Measurements from ENCODE around the gene RHD. TPM values are rescaled to one million over a fixed set of nuclear protein-coding genes. Genes with fewer than 3 reads are reported as not detected.

Gene RHD
- total RNA-seq, 1 donor from 2014 or later = 0.38 TPM

- TF ChIP-seq, protein P1, sequence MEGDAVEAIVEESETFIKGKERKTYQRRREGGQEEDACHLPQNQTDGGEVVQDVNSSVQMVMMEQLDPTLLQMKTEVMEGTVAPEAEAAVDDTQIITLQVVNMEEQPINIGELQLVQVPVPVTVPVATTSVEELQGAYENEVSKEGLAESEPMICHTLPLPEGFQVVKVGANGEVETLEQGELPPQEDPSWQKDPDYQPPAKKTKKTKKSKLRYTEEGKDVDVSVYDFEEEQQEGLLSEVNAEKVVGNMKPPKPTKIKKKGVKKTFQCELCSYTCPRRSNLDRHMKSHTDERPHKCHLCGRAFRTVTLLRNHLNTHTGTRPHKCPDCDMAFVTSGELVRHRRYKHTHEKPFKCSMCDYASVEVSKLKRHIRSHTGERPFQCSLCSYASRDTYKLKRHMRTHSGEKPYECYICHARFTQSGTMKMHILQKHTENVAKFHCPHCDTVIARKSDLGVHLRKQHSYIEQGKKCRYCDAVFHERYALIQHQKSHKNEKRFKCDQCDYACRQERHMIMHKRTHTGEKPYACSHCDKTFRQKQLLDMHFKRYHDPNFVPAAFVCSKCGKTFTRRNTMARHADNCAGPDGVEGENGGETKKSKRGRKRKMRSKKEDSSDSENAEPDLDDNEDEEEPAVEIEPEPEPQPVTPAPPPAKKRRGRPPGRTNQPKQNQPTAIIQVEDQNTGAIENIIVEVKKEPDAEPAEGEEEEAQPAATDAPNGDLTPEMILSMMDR (IDR thresholded peaks at IDR 0.05; ENCODE audit: unreplicated experiment) = no peak
- peak overlapping the region; percentile 93 for H3K27ac Mint-ChIP-seq (ENCODE audit: unreplicated experiment)
- peaks cover 6% of the 10 kb centered on the region for H3K27me3 Mint-ChIP-seq (ENCODE audit: unreplicated experiment)
- peaks cover 31% of the 10 kb centered on the region for H3K4me1 Mint-ChIP-seq (ENCODE audit: unreplicated experiment)
- H3K4me3 Mint-ChIP-seq (ENCODE audit: unreplicated experiment) = peak overlapping the region; percentile 99
- H3K36me3 Mint-ChIP-seq (ENCODE audit: low read depth, unreplicated experiment) = peaks cover 40% of the 10 kb centered on the region
- DNase-seq (ENCODE audit: low spot score) = no peak
- no peaks in the 10 kb centered on the region for H3K9me3 Mint-ChIP-seq (ENCODE audit: unreplicated experiment)
Observed at GRCh38 chr1:25245809-25246599, 26.3 kb upstream of the RHD start.

GRCh38 chr1:25246600-25247023 is 25.7 kb upstream of the RHD start:
- Mint-ChIP-seq H3K4me1 (ENCODE audit: unreplicated experiment) (peaks cover 31% of the 10 kb centered on the region), H3K36me3 (ENCODE audit: low read depth, unreplicated experiment) (peaks cover 40% of the 10 kb centered on the region), H3K4me3 (ENCODE audit: unreplicated experiment) (peak overlapping the region; percentile 99), H3K27ac (ENCODE audit: unreplicated experiment) (peak overlapping the region; percentile 93), H3K9me3 (ENCODE audit: unreplicated experiment) (no peaks in the 10 kb centered on the region), H3K27me3 (ENCODE audit: unreplicated experiment) (peaks cover 6% of the 10 kb centered on the region)
- TF ChIP-seq, protein P1 (IDR thresholded peaks at IDR 0.05; ENCODE audit: unreplicated experiment) = no peak
- no peak for DNase-seq (ENCODE audit: low spot score)

DNA sequence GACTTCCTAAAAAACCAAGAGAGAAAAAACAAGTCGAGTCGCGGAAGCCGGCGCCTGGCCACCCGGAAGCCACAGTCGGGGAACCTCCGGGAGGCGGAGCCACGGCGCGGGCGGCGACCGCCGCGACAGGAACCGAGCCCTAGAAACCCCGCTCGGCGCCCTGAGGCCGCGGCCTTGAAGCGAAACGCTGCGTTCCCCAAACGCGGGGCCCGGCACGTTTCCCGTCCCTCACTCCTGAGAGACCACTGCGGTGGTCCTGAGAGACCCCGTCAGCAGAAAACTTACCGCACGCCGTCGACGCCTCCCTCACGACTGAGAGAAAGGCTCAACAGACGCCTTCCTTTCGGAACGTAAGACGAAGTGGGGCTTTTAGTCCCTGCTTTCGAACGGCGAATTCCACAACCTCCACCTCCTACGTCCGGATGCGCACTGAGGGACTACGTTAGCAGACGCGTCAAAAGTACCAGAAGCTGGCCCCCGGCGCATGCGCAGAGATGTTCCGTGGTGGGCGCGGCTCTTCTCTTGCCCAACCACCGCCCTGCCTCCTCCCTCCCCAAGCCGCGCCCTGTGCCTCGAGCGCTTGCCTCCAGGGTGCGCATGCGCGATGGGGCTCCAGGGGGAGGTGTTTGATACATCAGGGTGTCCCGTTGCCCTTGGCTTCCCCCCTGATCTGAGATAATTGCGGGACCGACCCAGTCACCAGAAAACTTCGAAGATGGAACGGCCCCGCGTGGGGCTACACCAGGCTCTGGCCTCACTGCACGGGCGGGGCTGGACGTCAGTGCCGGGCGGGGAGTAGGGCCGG is 25.1 kb upstream of the RHD start, which contains the start of gene RSRP1:
TSS of gene RSRP1 (minus strand) at position 431 of the 805 bp plus-strand sequence. CDS start 491 bp downstream, outside the sequence.
- peak; percentile 99 for DNase-seq (ENCODE audit: low spot score)
- Mint-ChIP-seq H3K27ac (ENCODE audit: unreplicated experiment) (peak within 1 kb of the TSS; percentile 97), H3K9me3 (ENCODE audit: unreplicated experiment) (no peaks in the 10 kb centered on the region), H3K27me3 (ENCODE audit: unreplicated experiment) (peaks cover 6% of the 10 kb centered on the region), H3K36me3 (ENCODE audit: low read depth, unreplicated experiment) (peaks cover 40% of the 10 kb centered on the region), H3K4me1 (ENCODE audit: unreplicated experiment) (peaks cover 31% of the 10 kb centered on the region), H3K4me3 (ENCODE audit: unreplicated experiment) (peak within 1 kb of the TSS; percentile 99)
- TF ChIP-seq, protein P1 (IDR thresholded peaks at IDR 0.05; ENCODE audit: unreplicated experiment) = no peak

- Mint-ChIP-seq H3K27ac (ENCODE audit: unreplicated experiment) (peak overlapping the region; percentile 91), H3K36me3 (ENCODE audit: low read depth, unreplicated experiment) (peaks cover 37% of the 10 kb centered on the region), H3K9me3 (ENCODE audit: unreplicated experiment) (no peaks in the 10 kb centered on the region), H3K4me3 (ENCODE audit: unreplicated experiment) (peak overlapping the region; percentile 99), H3K27me3 (ENCODE audit: unreplicated experiment) (peaks cover 6% of the 10 kb centered on the region), H3K4me1 (ENCODE audit: unreplicated experiment) (peaks cover 31% of the 10 kb centered on the region)
- DNase-seq (ENCODE audit: low spot score) = no peak
- TF ChIP-seq, protein P1 (IDR thresholded peaks at IDR 0.05; ENCODE audit: unreplicated experiment) = no peak
Observed at GRCh38 chr1:25247829-25248754, 24.2 kb upstream of the RHD start.

Measured in endothelial cell (in vitro differentiated cells).